Activated CD4-positive, alpha-beta memory T cell treated with anti-CD3 and anti-CD28 coated beads, Interleukin-2, amount 10 ng/mL, durations not matched to agents 7 days and 5 days (primary cell): ENCODE data around the gene PGA4. TPM values are rescaled to one million over a fixed set of nuclear protein-coding genes. Genes with fewer than 3 reads are reported as not detected.
"Not testable (repeated sequence)": the region's sequence is repeated elsewhere in the genome, so short reads cannot be mapped to it uniquely, and the experiment has no call there.

Experiments used
- CTCF ChIA-PET: fragments of 350-600 bp; sonication (Branson Sonifier 250); formaldehyde crosslinking; loops from one replicate; lab custom pipeline; 2021; ENCODE audit warnings: antibody characterized with exemption, inconsistent platforms; lab: Charles Lee
- POLR2A ChIA-PET: fragments of 350-600 bp; sonication (Branson Sonifier 250); formaldehyde crosslinking; loops from one replicate; lab custom pipeline; 2021; ENCODE audit warnings: antibody characterized with exemption; lab: Charles Lee
- DNase-seq: peaks from one replicate; pipeline ENCODE4 v3.0.0-alpha.2; 2020
- H3K27ac Mint-ChIP-seq: one replicate; pipeline ENCODE4 v1.8.0; 2021; ENCODE audit warnings: mild to moderate bottlenecking, mixed read lengths
- H3K27me3 Mint-ChIP-seq: one replicate; pipeline ENCODE4 v1.8.0; 2021; ENCODE audit warnings: mixed read lengths
- H3K36me3 Mint-ChIP-seq: one replicate; pipeline ENCODE4 v1.8.0; 2021; ENCODE audit warnings: low read depth, mixed read lengths
- H3K4me1 Mint-ChIP-seq: one replicate; pipeline ENCODE4 v1.8.0; 2021; ENCODE audit warnings: mixed read lengths
- H3K4me3 Mint-ChIP-seq: one replicate; pipeline ENCODE4 v1.8.0; 2021; ENCODE audit warnings: mild to moderate bottlenecking, mixed read lengths
- H3K9me3 Mint-ChIP-seq: one replicate; pipeline ENCODE4 v1.8.0; 2021; ENCODE audit warnings: mixed read lengths
- total RNA-seq, 2 experiments: library from RNA; stranded (reverse); gene quantifications; one replicate each; pipeline ENCODE4 v1.2.3, GENCODE V29; 2021

The PGA4 gene
- total RNA-seq, 2 experiments from 2014 or later, result not detected

- H3K36me3 Mint-ChIP-seq, H3K4me3 Mint-ChIP-seq, POLR2A ChIA-PET, H3K9me3 Mint-ChIP-seq, H3K27me3 Mint-ChIP-seq, CTCF ChIA-PET, DNase-seq, H3K4me1 Mint-ChIP-seq, H3K27ac Mint-ChIP-seq: not testable (repeated sequence)
Measured at GRCh38 chr11:61212202-61212601, 9.9 kb upstream of the PGA4 start.

GRCh38 chr11:61213711-61214324 is 8.3 kb upstream of the PGA4 start:
- H3K27me3 Mint-ChIP-seq, H3K27ac Mint-ChIP-seq, CTCF ChIA-PET, H3K4me3 Mint-ChIP-seq, DNase-seq, H3K36me3 Mint-ChIP-seq, POLR2A ChIA-PET, H3K4me1 Mint-ChIP-seq, H3K9me3 Mint-ChIP-seq: not testable (repeated sequence)

- CTCF ChIA-PET, H3K27ac Mint-ChIP-seq, DNase-seq, H3K27me3 Mint-ChIP-seq, H3K4me3 Mint-ChIP-seq, H3K4me1 Mint-ChIP-seq, H3K9me3 Mint-ChIP-seq, H3K36me3 Mint-ChIP-seq, POLR2A ChIA-PET: not testable (repeated sequence)
Measured at GRCh38 chr11:61218306-61218705, 3.8 kb upstream of the PGA4 start.

- H3K9me3 Mint-ChIP-seq, H3K27me3 Mint-ChIP-seq, H3K36me3 Mint-ChIP-seq, H3K4me1 Mint-ChIP-seq, H3K27ac Mint-ChIP-seq, DNase-seq, POLR2A ChIA-PET, CTCF ChIA-PET, H3K4me3 Mint-ChIP-seq: not testable (repeated sequence)
Measured at GRCh38 chr11:61219016-61219415, 3.1 kb upstream of the PGA4 start.

- H3K36me3 Mint-ChIP-seq, POLR2A ChIA-PET, DNase-seq, CTCF ChIA-PET, H3K27me3 Mint-ChIP-seq, H3K4me1 Mint-ChIP-seq, H3K27ac Mint-ChIP-seq, H3K9me3 Mint-ChIP-seq, H3K4me3 Mint-ChIP-seq: not testable (repeated sequence)
Measured at GRCh38 chr11:61222692-61223091, 545 bp downstream of the PGA4 start.

GRCh38 chr11:61226457-61227137 is 4.5 kb downstream of the PGA4 start:
- H3K4me3 Mint-ChIP-seq, H3K4me1 Mint-ChIP-seq, H3K36me3 Mint-ChIP-seq, H3K27me3 Mint-ChIP-seq, POLR2A ChIA-PET, CTCF ChIA-PET, H3K9me3 Mint-ChIP-seq, H3K27ac Mint-ChIP-seq, DNase-seq: not testable (repeated sequence)

GRCh38 chr11:61229458-61229857 is 7.3 kb downstream of the PGA4 start:
- H3K27ac Mint-ChIP-seq, POLR2A ChIA-PET, H3K4me1 Mint-ChIP-seq, CTCF ChIA-PET, H3K4me3 Mint-ChIP-seq, DNase-seq, H3K36me3 Mint-ChIP-seq, H3K9me3 Mint-ChIP-seq, H3K27me3 Mint-ChIP-seq: not testable (repeated sequence)

- H3K4me1 Mint-ChIP-seq, H3K36me3 Mint-ChIP-seq, DNase-seq, CTCF ChIA-PET, H3K9me3 Mint-ChIP-seq, H3K27me3 Mint-ChIP-seq, H3K4me3 Mint-ChIP-seq, POLR2A ChIA-PET, H3K27ac Mint-ChIP-seq: not testable (repeated sequence)
Measured at GRCh38 chr11:61231033-61231432, 8.9 kb downstream of the PGA4 start.

GRCh38 chr11:61231585-61231984 is 9.4 kb downstream of the PGA4 start:
- H3K27ac Mint-ChIP-seq, H3K4me3 Mint-ChIP-seq, H3K9me3 Mint-ChIP-seq, H3K36me3 Mint-ChIP-seq, H3K4me1 Mint-ChIP-seq, POLR2A ChIA-PET, H3K27me3 Mint-ChIP-seq, CTCF ChIA-PET, DNase-seq: not testable (repeated sequence)

- H3K4me1 Mint-ChIP-seq, H3K27ac Mint-ChIP-seq, H3K9me3 Mint-ChIP-seq, DNase-seq, H3K27me3 Mint-ChIP-seq, H3K36me3 Mint-ChIP-seq, CTCF ChIA-PET, POLR2A ChIA-PET, H3K4me3 Mint-ChIP-seq: not testable (repeated sequence)
Measured at GRCh38 chr11:61232548-61233145, 10.5 kb downstream of the PGA4 start.

GRCh38 chr11:61237130-61237529 is 15.0 kb downstream of the PGA4 start:
- H3K9me3 Mint-ChIP-seq, H3K27ac Mint-ChIP-seq, CTCF ChIA-PET, H3K4me1 Mint-ChIP-seq, H3K36me3 Mint-ChIP-seq, H3K27me3 Mint-ChIP-seq, H3K4me3 Mint-ChIP-seq, POLR2A ChIA-PET, DNase-seq: not testable (repeated sequence)

- H3K4me1 Mint-ChIP-seq, CTCF ChIA-PET, POLR2A ChIA-PET, H3K9me3 Mint-ChIP-seq, H3K27me3 Mint-ChIP-seq, H3K27ac Mint-ChIP-seq, DNase-seq, H3K36me3 Mint-ChIP-seq, H3K4me3 Mint-ChIP-seq: not testable (repeated sequence)
Measured at GRCh38 chr11:61240288-61240687, 18.1 kb downstream of the PGA4 start.

GRCh38 chr11:61240875-61241274 is 18.7 kb downstream of the PGA4 start, which contains the start of gene PGA5:
TSS of gene PGA5 (plus strand) at chr11:61241175. CDS start at chr11:61241227, 52 bp downstream.
- H3K36me3 Mint-ChIP-seq, POLR2A ChIA-PET, CTCF ChIA-PET, H3K27ac Mint-ChIP-seq, H3K27me3 Mint-ChIP-seq, DNase-seq, H3K9me3 Mint-ChIP-seq, H3K4me3 Mint-ChIP-seq, H3K4me1 Mint-ChIP-seq: not testable (repeated sequence)

GRCh38 chr11:61241526-61241925 is 19.4 kb downstream of the PGA4 start:
- POLR2A ChIA-PET, H3K4me1 Mint-ChIP-seq, H3K27me3 Mint-ChIP-seq, H3K9me3 Mint-ChIP-seq, CTCF ChIA-PET, H3K36me3 Mint-ChIP-seq, DNase-seq, H3K4me3 Mint-ChIP-seq, H3K27ac Mint-ChIP-seq: not testable (repeated sequence)
